GM18951 (cell line): ENCODE measurements around the gene SRXN1.

Experiments used
- POLR2A ChIP-seq: IDR thresholded peaks from 4 replicates; pipeline ENCODE4 v1.6.1; 2011; ENCODE audit warnings: mild to moderate bottlenecking; ENCODE audit not compliant: insufficient read length, insufficient read depth; ENCODE audit errors: extremely low read depth
- in situ Hi-C: fragments of 300-500 bp; cut with MboI; formaldehyde crosslinking; loops from one replicate; pipeline ENCODE4 v1.12.0; 2022; ENCODE audit warnings: low sequenced_read_pairs, mixed read lengths, inconsistent platforms; ENCODE audit not compliant: unreplicated experiment

SRXN1 gene

DNA sequence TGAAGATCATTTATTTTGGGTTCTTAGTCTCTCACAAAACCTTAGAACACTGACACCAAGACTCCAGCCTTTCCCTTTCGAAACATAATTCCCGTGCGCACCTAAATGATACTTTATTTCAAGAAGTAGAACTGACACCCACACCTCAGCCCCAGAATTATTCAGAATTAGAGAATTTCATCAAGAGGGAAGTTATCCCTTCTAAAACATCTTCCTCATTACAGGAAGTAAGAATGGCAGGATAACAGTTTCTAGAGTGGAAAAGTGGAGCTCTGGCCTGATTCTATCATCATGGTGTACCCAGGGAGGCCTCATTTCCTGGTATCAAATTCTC lies 1.4 kb upstream of the SRXN1 start:
- no peak for TF ChIP-seq POLR2A
- in situ Hi-C loops, result loop anchor here (5.0 kb wide), 1 partner anchor 92 kb away; no protein-coding TSS in a partner anchor

DNA sequence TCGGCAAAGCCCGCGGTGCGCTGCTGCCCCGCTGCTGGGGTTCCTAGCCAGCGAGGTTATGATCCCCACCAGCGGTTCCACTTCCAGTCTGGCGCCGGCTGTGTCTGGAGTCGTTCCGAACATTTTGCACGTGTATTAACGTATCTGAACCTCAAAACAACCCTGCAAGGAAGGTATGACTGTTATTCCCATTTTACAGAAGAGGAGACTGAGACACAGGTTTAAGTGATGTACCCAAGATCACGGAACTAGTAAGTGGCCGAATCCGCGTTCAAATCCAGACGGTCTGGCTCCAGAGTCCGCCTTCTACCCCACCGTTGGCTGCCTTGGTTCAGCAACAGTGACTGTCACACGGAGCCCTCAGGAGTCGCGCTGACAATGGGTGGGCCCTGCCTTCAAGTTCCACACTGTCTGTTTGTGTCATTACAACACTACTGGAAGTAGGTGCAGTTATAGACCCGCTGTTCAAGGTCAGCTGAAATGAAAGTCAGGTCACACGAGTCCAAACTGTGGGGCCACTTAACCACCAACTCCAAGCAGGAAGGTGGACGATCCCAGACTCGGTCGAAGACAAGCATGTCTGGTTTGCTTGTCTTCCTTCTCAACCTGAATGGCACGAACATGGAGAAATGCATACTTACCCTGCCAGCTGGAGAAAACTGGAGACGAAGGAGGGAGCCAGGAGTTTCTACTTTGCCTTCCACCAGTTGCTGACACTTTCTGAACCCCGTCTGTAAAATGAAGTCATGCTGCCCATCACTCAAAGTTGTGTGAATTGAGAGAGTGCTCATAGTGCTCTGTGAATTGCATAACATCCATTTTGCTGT lies 803 bp upstream of the SRXN1 start:
- in situ Hi-C loops, result loop anchor here (5.0 kb wide), 1 partner anchor 92 kb away; no protein-coding TSS in a partner anchor
- TF ChIP-seq POLR2A, result no peak

DNA sequence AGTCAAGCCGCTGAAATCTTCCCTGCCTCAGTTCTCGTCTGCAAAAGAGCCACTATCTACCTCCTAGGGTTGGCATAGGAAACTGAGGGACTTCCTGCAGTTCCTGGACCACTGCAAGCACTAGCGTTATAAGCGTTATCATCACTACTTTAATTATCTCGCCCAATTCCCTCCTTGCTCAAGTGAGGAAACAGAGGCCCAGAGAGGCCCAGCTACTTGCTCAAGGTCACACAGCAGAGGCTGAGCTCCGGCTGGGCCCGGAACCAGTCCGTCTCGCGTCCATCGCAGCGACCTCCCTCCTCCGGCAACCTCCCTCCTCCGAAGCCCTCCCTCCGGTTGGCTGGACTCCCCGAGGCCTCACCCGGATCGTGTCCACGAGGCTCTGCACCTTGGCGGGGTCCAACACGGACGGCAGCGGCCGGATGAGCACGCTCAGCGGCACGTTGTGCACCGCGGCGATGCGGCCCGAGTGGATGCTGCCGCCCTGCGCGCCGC lies 338 bp downstream of the SRXN1 start:
- in situ Hi-C loops, result loop anchor here (5.0 kb wide), 1 partner anchor 90 kb away; no protein-coding TSS in a partner anchor
- no peak for TF ChIP-seq POLR2A

- TF ChIP-seq POLR2A, result no peak
- in situ Hi-C loops, result loop anchor here (5.0 kb wide), 1 partner anchor 90 kb away; no protein-coding TSS in a partner anchor
These were observed 1.0 kb downstream of the SRXN1 start for GRCh38 chr20:651713-652614.

DNA sequence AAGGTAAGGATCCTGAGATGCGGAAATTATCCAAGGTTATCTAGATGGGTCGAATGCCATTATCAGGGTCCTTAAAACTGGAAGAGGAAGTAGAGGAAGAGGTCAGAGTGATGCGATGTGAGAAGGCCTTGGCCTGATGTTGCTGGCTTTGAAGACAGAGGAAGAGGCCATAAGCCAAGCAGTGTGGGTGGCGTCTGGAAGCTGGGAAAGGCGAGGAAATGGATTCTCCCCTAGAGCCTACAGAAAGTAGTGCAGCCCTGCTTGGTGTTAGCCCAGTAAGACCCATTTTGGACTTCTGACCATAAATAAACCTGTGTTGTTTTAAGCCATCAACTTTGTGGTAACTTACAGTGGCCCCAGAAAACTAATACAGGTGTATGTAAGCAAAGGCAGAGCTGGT lies 2.0 kb downstream of the SRXN1 start:
- TF ChIP-seq POLR2A, result no peak
- in situ Hi-C loops, result loop anchor here (5.0 kb wide), 1 partner anchor 89 kb away; no protein-coding TSS in a partner anchor

- TF ChIP-seq POLR2A, result no peak
- in situ Hi-C loops, result loop anchor here (5.0 kb wide), 1 partner anchor 88 kb away; no protein-coding TSS in a partner anchor
These were observed 2.7 kb downstream of the SRXN1 start for GRCh38 chr20:650281-650680.

DNA sequence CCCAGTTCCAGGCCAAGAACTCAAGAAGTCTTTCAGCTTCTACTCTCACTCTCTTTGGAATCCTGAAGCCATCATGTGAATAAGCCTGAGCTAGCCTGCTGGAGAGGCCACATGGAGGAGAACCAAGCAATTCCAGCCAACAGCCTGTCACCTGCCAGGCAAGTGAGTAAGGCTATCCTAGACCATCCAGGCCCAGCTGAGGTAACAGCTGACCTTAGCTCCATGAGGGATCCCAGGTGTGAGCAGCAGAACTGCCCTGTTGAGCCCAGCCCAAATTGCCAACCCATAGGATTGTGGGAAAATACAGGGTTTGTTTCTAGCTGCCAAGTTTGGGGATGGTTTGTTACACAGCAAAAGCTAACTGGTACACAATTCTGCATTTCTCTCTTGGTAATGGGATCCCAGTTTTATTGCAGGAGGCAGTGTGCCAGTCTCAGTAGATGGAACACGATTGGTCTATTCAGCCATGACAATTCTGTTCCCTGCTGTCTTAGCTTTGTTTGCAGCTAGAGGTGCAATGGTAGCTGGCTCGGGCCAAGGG lies 5.5 kb downstream of the SRXN1 start:
- in situ Hi-C loops, result loop anchor here (5.0 kb wide), 1 partner anchor 295 kb away; no protein-coding TSS in a partner anchor
- no peak for TF ChIP-seq POLR2A

DNA sequence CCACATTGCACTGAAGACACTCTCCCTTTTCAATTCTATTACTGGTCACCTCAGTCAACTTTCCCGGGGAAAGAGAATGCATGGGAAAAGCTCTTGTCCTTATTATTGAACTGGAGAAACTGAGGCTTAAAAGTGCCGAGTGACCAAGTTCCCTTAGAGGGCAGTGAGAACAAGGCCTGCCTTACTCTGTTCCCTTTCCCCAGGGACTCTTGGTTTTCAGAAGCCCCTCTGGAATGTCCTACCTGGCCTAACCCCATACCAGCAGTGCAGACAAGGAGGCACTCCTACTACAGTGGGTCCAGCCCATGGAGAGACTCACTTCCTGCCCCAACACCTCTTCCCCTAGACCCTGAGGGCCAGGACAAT lies 6.1 kb downstream of the SRXN1 start:
- TF ChIP-seq POLR2A, result no peak
- in situ Hi-C loops, result loop anchor here (5.0 kb wide), 1 partner anchor 295 kb away; no protein-coding TSS in a partner anchor

DNA sequence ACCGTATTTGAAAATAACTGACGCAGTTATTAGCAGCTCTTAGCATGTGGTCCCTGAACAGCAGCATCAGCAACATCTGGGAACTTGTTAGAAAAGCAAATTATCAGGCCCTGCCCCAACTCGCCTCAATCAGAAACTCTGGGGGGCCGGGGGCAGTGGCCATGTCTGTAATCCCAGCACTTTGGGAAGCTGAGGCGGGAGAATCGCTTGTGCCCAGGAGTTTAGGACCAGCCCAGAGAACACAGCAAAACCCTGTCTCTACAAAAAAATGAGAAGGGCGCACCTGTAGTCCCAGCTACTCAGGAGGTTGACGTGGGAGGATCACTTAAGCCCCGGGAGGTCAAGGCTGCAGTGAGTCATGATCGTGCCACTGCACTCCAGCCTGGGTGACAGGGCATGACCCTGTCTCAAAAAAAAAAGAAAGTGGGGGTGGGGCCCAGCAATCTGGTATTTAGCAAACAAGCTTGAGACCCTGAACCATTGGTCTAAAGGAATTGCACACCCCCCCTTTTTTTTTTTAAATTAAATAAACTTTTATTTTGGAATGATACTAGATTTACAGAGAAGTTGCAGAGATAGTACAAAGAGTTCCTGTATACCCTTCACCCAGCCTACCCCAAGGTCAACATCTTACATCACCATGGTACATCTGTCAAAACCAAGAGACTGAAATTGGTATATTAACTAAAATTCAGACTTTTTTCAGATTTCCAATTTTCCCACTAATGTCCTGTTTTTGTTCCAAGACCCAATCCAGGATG lies 6.7 kb downstream of the SRXN1 start:
- in situ Hi-C loops, result loop anchor here (5.0 kb wide), 1 partner anchor 294 kb away; no protein-coding TSS in a partner anchor
- TF ChIP-seq POLR2A, result no peak

DNA sequence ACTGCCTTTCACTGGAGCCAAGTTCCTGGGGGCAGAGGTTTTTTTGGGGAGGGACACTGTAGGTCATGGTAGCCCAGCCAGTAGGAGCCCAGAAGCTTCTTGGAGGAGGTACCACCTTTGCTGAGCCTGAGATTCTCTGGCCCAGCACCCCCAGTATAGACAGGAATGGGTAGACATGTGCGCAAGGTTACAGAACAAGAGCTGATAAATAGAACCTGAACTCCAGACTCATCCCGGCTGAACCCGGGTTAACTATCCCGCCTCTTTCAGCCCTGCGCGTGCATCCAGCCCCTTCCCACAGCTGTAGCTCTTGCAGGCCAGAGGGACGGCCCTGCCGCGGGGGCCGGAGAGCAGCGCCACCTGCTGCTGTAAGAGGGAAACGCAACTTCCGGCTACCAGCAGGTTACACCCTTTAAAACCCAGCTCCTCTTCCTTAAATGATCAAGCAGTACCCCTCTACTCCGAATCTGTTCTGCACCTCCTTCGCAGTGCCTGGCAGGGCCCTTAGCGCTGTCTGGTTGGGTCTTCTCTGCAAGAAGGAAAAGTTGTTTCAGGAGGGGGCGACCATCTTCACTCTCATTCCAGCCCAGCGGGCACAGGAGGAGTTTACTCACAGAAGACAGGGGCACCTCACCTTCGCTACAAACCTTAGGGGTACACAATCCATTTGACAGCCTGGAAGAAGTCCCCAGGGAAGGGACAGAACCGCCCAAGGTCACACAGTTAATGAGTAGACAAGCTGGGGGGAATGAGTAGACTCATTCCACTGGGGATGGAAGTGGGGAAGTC lies 7.5 kb downstream of the SRXN1 start:
- no peak for TF ChIP-seq POLR2A
- in situ Hi-C loops, result loop anchor here (5.0 kb wide), 1 partner anchor 293 kb away; no protein-coding TSS in a partner anchor

DNA sequence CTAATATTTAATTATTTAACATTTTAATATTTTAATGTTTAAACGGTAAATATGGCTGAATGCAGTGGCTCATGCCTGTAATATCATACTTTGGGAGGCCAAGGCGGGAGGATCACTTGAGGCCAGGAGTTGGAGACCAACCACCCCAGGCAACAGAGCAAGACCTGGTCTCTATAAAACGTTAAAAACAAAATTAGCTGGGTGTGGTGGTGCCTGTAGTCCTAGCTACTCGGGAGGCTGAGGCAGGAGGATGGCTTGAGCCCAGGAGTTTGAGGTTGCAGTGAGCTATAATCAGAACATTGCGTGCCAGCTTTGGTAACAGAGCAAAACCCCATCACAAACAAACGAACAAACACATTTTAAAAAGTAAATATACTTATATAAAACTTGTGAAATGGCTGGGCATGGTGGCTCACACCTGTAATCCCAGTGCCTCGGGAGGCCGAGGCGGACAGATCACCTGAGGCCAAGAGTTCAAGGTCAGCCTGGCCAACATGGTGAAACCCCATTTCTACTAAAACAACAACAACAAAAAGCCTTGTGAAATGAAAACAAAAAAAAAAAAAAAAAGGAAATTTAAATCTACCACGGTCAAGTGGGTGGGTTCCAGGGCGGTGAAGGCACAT lies 8.2 kb downstream of the SRXN1 start:
- TF ChIP-seq POLR2A, result no peak
- in situ Hi-C loops, result loop anchor here (5.0 kb wide), 1 partner anchor 293 kb away; no protein-coding TSS in a partner anchor
